ENCODE data around the gene ADAM19.

DNA sequence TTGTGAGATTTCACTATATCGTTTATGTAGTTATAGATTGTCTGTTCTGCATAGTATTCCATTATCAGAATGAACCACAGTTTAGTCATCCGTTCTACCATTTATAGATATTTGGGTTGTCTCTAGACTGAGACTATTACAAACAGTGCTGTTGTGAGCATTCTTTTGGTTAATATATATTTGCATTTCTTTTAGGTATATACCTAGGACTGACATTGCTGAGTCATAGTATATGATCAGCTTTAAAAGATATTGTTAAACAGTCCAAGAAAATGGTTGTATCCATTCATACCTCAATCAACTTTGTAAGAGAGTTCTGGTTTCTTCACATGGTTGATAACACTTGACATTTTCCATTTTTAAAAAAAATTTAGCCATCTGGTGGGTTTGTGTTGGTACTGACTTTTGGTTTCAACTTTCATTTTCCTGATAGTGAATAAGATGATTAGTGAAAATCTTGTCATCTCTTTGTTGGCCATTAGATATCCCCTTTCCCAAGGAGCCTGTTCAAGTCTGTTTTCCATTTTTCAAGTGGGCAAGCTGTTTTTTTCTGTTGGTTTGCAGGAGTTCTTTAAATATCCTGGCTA, 22.9 kb upstream of the ADAM19 start:
- TF ChIP-seq POLR2A (IDR thresholded peaks at IDR 0.05; ENCODE audit: low read depth, low read length) (no peak), POLR2AphosphoS5 (IDR thresholded peaks at IDR 0.05; ENCODE audit: low read depth, low read length) (no peak), SPI1 (IDR thresholded peaks at IDR 0.05; ENCODE audit: low read depth, low read length) (no peak), TAF1 (IDR thresholded peaks at IDR 0.05; ENCODE audit: low read depth, low read length) (no peak)

Measured in GM12891 (cell line).